ENCODE results near the gene JMY. TPM values are rescaled to one million over a fixed set of nuclear protein-coding genes. Genes with fewer than 3 reads are reported as not detected.

The JMY gene
- polyA plus RNA-seq, 1 donor = 9.2 TPM

DNA sequence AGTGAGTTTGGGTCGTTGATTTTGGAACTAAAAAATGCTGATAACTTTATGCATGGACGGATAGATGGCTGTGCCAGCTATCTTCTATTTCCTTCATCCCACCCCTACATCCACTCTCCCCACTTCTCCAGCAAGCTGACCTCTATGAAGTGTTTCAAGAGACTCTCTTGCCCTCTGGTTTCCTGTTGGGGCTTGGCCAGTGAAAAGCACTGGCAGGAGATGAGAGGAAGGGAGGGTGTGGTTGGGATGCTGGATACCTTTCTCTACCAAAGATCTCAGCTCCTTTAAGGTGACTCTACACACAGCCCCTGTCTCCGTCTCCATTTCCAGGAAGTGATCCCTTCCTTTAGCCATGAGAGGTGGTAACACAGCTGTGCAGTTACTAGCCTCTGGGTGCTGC, 30.0 kb upstream of the JMY start:
- no peak for DNase-seq
- Histone ChIP-seq H3K27ac (ENCODE audit: low read length) (no peak overlapping the region), H3K4me3 (ENCODE audit: low read length) (no peak overlapping the region), H3K4me1 (ENCODE audit: control insufficient read depth, insufficient read depth, low read length) (no peaks in the 10 kb centered on the region), H3K36me3 (ENCODE audit: control insufficient read depth, insufficient read depth, low read length) (no peaks in the 10 kb centered on the region), H3K9me3 (ENCODE audit: control insufficient read depth, low read depth, low read length) (no peaks in the 10 kb centered on the region), H3K27me3 (ENCODE audit: control insufficient read depth, insufficient read depth, low read length) (no peaks in the 10 kb centered on the region)
- 77% methylated on average over 2 of the region's 3 CpGs for WGBS (ENCODE audit: insufficient coverage, low lambda C conversion rate)

DNA sequence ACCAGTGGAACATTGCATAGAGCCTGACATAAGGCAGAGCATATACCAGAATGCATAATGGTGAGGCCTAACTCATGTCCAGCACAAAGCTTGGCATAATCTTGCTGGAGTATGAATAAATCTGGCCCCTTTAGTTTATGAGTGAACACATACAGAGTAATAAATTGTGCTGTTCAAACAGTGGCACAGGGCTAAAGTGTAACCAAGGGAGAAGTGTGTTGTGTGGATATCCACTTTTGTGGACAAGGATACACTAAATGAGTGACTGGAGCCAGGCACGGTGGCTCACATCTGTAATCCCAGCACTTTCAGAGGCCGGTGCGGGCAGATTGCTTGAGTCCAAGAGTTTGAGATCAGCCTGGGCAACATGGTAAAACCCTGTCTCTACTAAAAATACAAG, 29.4 kb upstream of the JMY start:
- Histone ChIP-seq H3K27me3 (ENCODE audit: control insufficient read depth, insufficient read depth, low read length) (no peaks in the 10 kb centered on the region), H3K27ac (ENCODE audit: low read length) (no peak overlapping the region)
- no CpG with 5 or more reads among the region's 3 CpGs for WGBS (ENCODE audit: insufficient coverage, low lambda C conversion rate)

GRCh38 chr5:79209505-79209904, 26.4 kb upstream of the JMY start:
- Histone ChIP-seq H3K27me3 (ENCODE audit: control insufficient read depth, insufficient read depth, low read length) (no peaks in the 10 kb centered on the region), H3K27ac (ENCODE audit: low read length) (no peak overlapping the region), H3K4me3 (ENCODE audit: low read length) (no peak overlapping the region), H3K4me1 (ENCODE audit: control insufficient read depth, insufficient read depth, low read length) (no peaks in the 10 kb centered on the region), H3K9me3 (ENCODE audit: control insufficient read depth, low read depth, low read length) (no peaks in the 10 kb centered on the region), H3K36me3 (ENCODE audit: control insufficient read depth, insufficient read depth, low read length) (no peaks in the 10 kb centered on the region)
- no peak for DNase-seq

More for the DNA sequence above, 29.4 kb upstream of the JMY start:
- Histone ChIP-seq H3K9me3 (ENCODE audit: control insufficient read depth, low read depth, low read length) (no peaks in the 10 kb centered on the region), H3K4me1 (ENCODE audit: control insufficient read depth, insufficient read depth, low read length) (no peaks in the 10 kb centered on the region), H3K36me3 (ENCODE audit: control insufficient read depth, insufficient read depth, low read length) (no peaks in the 10 kb centered on the region), H3K4me3 (ENCODE audit: low read length) (no peak overlapping the region)
- DNase-seq = no peak

DNA sequence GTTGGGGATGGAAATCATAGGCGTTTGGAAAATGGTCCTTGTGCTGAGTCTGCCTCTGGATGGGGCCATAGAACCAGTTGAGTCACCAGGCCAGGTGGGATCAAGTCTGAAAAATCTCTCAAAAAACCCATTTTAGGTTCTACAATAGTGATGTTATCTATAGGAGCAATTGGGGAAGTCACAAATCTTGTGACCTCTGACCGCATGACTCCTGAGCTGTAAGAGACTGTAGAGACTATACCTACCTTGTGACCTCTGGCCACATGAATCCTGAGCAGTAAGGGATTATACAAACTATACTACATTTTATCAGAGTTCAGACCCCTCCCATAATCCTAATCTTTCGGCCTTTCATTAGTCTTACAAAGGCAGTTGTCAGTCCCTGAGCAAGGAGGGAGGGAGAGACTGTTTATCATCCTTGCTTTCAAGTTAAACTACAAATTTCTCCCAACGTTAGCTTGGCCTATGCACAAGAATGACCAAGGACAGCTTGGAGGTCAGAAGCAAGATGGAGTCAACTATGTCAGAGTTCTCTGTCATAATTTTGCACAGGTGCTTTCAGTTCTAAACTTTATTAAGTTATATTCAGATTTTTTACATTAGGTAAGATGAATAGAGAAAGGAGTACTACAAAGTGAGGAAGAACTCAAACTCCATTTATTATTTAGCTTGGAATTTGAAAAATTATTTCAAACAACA, 11.5 kb upstream of the JMY start:
- WGBS (ENCODE audit: insufficient coverage, low lambda C conversion rate) = no CpG with 5 or more reads among the region's 4 CpGs
- H3K27me3 ChIP-seq (ENCODE audit: control insufficient read depth, insufficient read depth, low read length) = no peaks in the 10 kb centered on the region
- H3K36me3 ChIP-seq (ENCODE audit: control insufficient read depth, insufficient read depth, low read length) = no peaks in the 10 kb centered on the region
- H3K9me3 ChIP-seq (ENCODE audit: control insufficient read depth, low read depth, low read length) = no peaks in the 10 kb centered on the region
- H3K27ac ChIP-seq (ENCODE audit: low read length) = no peak overlapping the region
- DNase-seq = no peak
- H3K4me1 ChIP-seq (ENCODE audit: control insufficient read depth, insufficient read depth, low read length) = no peaks in the 10 kb centered on the region
- H3K4me3 ChIP-seq (ENCODE audit: low read length) = no peak overlapping the region

DNA sequence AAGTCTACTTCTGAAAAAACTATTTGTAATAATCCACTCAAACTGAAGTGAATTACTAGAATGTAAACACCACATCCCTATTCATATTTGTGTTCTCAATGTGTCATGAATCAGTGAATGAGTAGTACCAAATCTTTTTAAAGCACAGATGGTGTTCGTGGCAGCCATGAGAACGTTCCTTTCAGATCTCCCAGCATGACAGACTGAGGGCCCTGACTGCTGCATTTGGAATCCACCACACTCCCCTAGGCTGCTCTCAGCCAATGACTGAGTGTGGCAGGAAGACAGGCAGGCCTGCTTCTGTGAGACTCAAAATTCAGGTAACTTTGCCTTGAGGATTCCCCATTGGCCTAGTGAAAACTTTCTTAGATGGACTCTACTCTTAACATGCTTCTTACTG, 10.9 kb upstream of the JMY start:
- no peaks in the 10 kb centered on the region for H3K27me3 ChIP-seq (ENCODE audit: control insufficient read depth, insufficient read depth, low read length)
- WGBS (ENCODE audit: insufficient coverage, low lambda C conversion rate) = no CpG with 5 or more reads among the region's 2 CpGs
- H3K4me1 ChIP-seq (ENCODE audit: control insufficient read depth, insufficient read depth, low read length) = no peaks in the 10 kb centered on the region

DNA sequence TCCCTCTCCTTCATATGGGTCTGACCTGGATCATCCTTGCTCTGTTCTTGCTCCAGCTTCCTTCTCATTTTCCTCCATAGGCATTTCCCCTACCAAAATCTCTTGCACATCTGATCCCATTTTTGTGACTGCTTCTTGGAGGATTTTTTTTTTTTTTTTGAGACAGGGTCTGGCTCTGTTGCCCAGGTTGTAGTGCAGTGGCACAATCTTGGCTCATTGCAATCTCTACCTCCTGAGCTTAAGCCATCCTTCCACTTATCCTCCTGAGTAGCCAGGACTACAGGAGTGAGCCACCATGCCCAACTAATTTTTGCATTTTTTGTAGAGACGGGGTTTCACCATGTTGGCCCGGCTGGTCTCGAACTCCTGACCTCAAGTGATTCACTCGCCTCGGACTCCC, 10.5 kb upstream of the JMY start:
- DNase-seq = no peak
- no CpG with 5 or more reads among the region's 5 CpGs for WGBS (ENCODE audit: insufficient coverage, low lambda C conversion rate)
- Histone ChIP-seq H3K27ac (ENCODE audit: low read length) (no peak overlapping the region), H3K4me3 (ENCODE audit: low read length) (no peak overlapping the region), H3K9me3 (ENCODE audit: control insufficient read depth, low read depth, low read length) (no peaks in the 10 kb centered on the region), H3K27me3 (ENCODE audit: control insufficient read depth, insufficient read depth, low read length) (no peaks in the 10 kb centered on the region), H3K4me1 (ENCODE audit: control insufficient read depth, insufficient read depth, low read length) (no peaks in the 10 kb centered on the region), H3K36me3 (ENCODE audit: control insufficient read depth, insufficient read depth, low read length) (no peaks in the 10 kb centered on the region)

More for the DNA sequence above, 10.9 kb upstream of the JMY start:
- H3K9me3 ChIP-seq (ENCODE audit: control insufficient read depth, low read depth, low read length) = no peaks in the 10 kb centered on the region
- no peak for DNase-seq
- no peaks in the 10 kb centered on the region for H3K36me3 ChIP-seq (ENCODE audit: control insufficient read depth, insufficient read depth, low read length)
- H3K4me3 ChIP-seq (ENCODE audit: low read length) = no peak overlapping the region
- H3K27ac ChIP-seq (ENCODE audit: low read length) = no peak overlapping the region

DNA sequence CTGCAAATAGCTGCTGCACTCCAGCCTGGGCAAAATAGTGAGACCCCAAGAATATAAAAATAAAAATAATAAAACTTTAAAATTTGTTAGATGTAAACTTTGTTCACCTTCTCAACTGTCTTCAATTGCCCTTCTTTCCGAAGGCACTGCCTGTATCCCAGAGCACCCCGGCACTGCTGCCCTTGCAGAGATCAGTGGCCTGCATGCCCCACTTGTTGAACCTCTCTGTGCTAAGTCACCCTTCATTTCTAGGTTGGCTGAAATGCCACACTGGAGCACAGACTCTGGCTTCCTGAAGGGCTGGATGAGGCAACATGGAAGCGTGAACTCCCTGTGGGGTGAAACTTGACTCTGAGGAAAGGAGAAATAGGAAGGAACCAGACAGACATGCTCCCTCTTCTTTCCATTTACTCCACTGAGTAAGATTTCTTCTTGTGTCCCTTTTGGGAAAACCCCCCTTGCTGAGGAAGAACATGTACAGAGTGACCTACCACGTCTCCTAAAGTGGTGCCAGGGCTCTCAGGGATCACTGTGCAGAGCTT, 8.4 kb upstream of the JMY start:
- Histone ChIP-seq H3K27me3 (ENCODE audit: control insufficient read depth, insufficient read depth, low read length) (no peaks in the 10 kb centered on the region), H3K4me1 (ENCODE audit: control insufficient read depth, insufficient read depth, low read length) (no peaks in the 10 kb centered on the region), H3K4me3 (ENCODE audit: low read length) (no peak overlapping the region), H3K36me3 (ENCODE audit: control insufficient read depth, insufficient read depth, low read length) (no peaks in the 10 kb centered on the region), H3K27ac (ENCODE audit: low read length) (no peak overlapping the region), H3K9me3 (ENCODE audit: control insufficient read depth, low read depth, low read length) (no peaks in the 10 kb centered on the region)
- 100% methylated on average over 1 of the region's 4 CpGs for WGBS (ENCODE audit: insufficient coverage, low lambda C conversion rate)
- no peak for DNase-seq

DNA sequence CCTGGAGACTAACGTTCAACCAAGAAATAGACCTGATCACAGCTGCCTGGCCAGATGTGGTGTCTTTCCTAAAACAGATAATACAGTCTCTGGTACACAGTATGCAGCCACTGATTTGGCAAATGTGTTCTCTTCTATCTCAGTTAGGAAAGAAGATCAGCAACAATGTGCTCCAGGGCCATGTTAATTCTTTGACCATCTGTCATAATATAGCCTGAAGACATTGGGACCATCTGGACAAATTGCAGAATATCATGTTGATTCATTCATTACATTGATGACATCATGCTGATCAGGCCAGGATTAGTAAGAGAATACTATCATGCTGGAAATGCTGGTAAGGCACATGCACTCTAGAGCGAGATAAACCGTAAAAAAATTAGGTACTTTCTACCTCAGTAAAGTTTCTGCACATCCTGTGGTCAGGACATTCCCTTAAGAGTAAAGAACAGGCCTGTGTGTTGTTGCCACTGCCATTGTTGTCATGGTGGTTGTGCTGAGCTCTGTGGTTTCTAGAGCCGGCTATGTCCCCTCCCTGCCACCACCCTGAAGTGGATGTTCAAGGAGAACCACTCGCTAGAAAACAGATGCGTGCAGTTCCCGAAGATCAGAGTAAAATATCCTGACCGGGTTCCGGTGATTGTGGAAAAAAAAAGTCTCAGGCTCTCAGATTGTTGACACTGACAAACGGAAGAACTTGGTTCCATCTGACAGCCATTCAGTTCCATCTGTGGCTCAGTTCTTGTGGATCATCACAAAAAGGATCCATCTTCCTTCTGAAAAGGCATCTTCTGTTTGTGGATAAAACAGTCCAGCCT, 6.4 kb upstream of the JMY start:
- DNase-seq = no peak
- no CpG with 5 or more reads among the region's 10 CpGs for WGBS (ENCODE audit: insufficient coverage, low lambda C conversion rate)
- no peak overlapping the region for H3K4me3 ChIP-seq (ENCODE audit: low read length)

GRCh38 chr5:79235261-79235633, 684 bp upstream of the JMY start:
- Histone ChIP-seq H3K4me1 (ENCODE audit: control insufficient read depth, insufficient read depth, low read length) (peaks cover 6% of the 10 kb centered on the region), H3K4me3 (ENCODE audit: low read length) (peak overlapping the region; percentile 89), H3K27ac (ENCODE audit: low read length) (peak overlapping the region; percentile 99), H3K27me3 (ENCODE audit: control insufficient read depth, insufficient read depth, low read length) (no peaks in the 10 kb centered on the region), H3K9me3 (ENCODE audit: control insufficient read depth, low read depth, low read length) (no peaks in the 10 kb centered on the region), H3K36me3 (ENCODE audit: control insufficient read depth, insufficient read depth, low read length) (no peaks in the 10 kb centered on the region)
- 33% methylated on average over 1 of the region's 2 CpGs for WGBS (ENCODE audit: insufficient coverage, low lambda C conversion rate)
- DNase-seq = peak; percentile 60 to 78

More for the DNA sequence above, 6.4 kb upstream of the JMY start:
- no peaks in the 10 kb centered on the region for H3K4me1 ChIP-seq (ENCODE audit: control insufficient read depth, insufficient read depth, low read length)
- no peaks in the 10 kb centered on the region for H3K9me3 ChIP-seq (ENCODE audit: control insufficient read depth, low read depth, low read length)
- no peak overlapping the region for H3K27ac ChIP-seq (ENCODE audit: low read length)
- H3K36me3 ChIP-seq (ENCODE audit: control insufficient read depth, insufficient read depth, low read length) = no peaks in the 10 kb centered on the region
- no peaks in the 10 kb centered on the region for H3K27me3 ChIP-seq (ENCODE audit: control insufficient read depth, insufficient read depth, low read length)

DNA sequence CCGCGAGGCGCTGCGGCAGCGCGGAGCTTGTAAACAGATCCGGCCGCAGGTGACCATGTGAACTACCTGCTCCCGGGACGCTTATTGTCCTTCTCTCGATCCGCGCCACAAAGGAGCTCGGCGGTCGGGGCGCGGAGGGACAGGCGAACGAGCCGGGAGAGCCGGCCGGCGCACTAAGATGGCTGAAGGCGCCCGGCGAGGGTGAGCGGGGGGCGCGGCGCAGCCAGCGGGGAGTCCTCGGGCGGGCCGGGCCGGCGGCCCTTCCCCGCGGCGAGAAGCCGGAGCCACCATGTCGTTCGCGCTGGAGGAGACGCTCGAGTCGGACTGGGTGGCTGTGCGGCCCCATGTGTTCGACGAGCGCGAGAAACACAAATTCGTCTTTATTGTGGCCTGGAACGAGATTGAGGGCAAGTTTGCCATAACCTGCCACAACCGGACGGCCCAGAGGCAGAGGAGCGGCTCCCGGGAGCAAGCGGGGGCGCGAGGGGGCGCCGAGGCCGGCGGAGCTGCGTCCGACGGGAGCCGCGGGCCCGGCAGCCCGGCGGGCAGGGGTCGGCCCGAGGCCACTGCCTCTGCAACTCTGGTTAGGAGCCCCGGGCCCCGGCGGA, 535 bp downstream of the JMY start:
- no CpG with 5 or more reads among the region's 78 CpGs for WGBS (ENCODE audit: insufficient coverage, low lambda C conversion rate)
- Histone ChIP-seq H3K36me3 (ENCODE audit: control insufficient read depth, insufficient read depth, low read length) (no peaks in the 10 kb centered on the region), H3K9me3 (ENCODE audit: control insufficient read depth, low read depth, low read length) (no peaks in the 10 kb centered on the region), H3K27ac (ENCODE audit: low read length) (peak overlapping the region; percentile 86), H3K4me1 (ENCODE audit: control insufficient read depth, insufficient read depth, low read length) (peaks cover 6% of the 10 kb centered on the region), H3K4me3 (ENCODE audit: low read length) (peak overlapping the region; percentile 89), H3K27me3 (ENCODE audit: control insufficient read depth, insufficient read depth, low read length) (no peaks in the 10 kb centered on the region)
- DNase-seq = peak in 1 of 2 donors; percentile 24

All from large intestine (tissue), 3 donors.